Naive thymus-derived CD4-positive, alpha-beta T cell (primary cell): ENCODE measurements around the gene CCSER1. TPM values are rescaled to one million over a fixed set of nuclear protein-coding genes. Genes with fewer than 3 reads are reported as not detected.

Source experiments
- ATAC-seq: fragments of 150-1000 bp; cut with Tn5 transposase; 2 replicates; pipeline ENCODE4 v1.10.0; 2021; ENCODE audit warnings: mild to moderate bottlenecking, moderate library complexity
- CTCF ChIA-PET: fragments of 350-600 bp; sonication (Branson Sonifier 250); formaldehyde crosslinking; loops from one replicate; lab custom pipeline; 2021; ENCODE audit warnings: antibody characterized with exemption; lab: Charles Lee
- POLR2A ChIA-PET: fragments of 350-600 bp; sonication (Branson Sonifier 250); formaldehyde crosslinking; loops from one replicate; lab custom pipeline; 2021; ENCODE audit warnings: antibody characterized with exemption, inconsistent platforms; lab: Charles Lee
- DNase-seq, 9 donors: peaks; one replicate each; pipeline versions ENCODE4 v3.0.0 to v3.0.0-alpha.2; 2020 to 2022; ENCODE audit warnings: mixed read lengths in 1 of 9
- H3K27ac ChIP-seq: one replicate; pipeline ENCODE4 v1.7.0; 2013; ENCODE audit warnings: mild to moderate bottlenecking, low read depth, low read length, moderate library complexity
- H3K27me3 ChIP-seq, 2 donors: one replicate each; pipeline ENCODE4 v1.7.0; 2013; ENCODE audit warnings: low read length in 2 of 2, mild to moderate bottlenecking in 2 of 2, moderate library complexity in 2 of 2; ENCODE audit not compliant: control insufficient read depth in 2 of 2, insufficient read depth in 2 of 2
- H3K36me3 ChIP-seq, 3 experiments: 1 replicate in 2 of 3; 2 replicates in 1 of 3; pipeline ENCODE4 v1.7.0; 2013; ENCODE audit warnings: low read length in 3 of 3, mild to moderate bottlenecking in 3 of 3, moderate library complexity in 1 of 3; ENCODE audit not compliant: insufficient read depth in 3 of 3, control insufficient read depth in 2 of 3
- H3K4me1 ChIP-seq, 2 donors: one replicate each; pipeline ENCODE4 v1.7.0; 2013; ENCODE audit warnings: low read length in 2 of 2, mild to moderate bottlenecking in 2 of 2, moderate library complexity in 1 of 2; ENCODE audit not compliant: control insufficient read depth in 2 of 2, insufficient read depth in 2 of 2
- H3K4me3 ChIP-seq: 2 replicates; pipeline ENCODE4 v1.7.0; 2013; ENCODE audit warnings: mild to moderate bottlenecking, low read length
- H3K9me3 ChIP-seq, 3 experiments: 1 replicate in 2 of 3; 2 replicates in 1 of 3; pipeline ENCODE4 v1.7.0; 2013; ENCODE audit warnings: low read length in 3 of 3; ENCODE audit not compliant: control insufficient read depth in 2 of 3
- H3K27ac Mint-ChIP-seq, 9 donors: one replicate each; pipeline ENCODE4 v1.8.0; 2020 to 2022; ENCODE audit warnings: mixed read lengths in 9 of 9, mild to moderate bottlenecking in 8 of 9, moderate library complexity in 5 of 9, inconsistent platforms in 2 of 9
- H3K27me3 Mint-ChIP-seq, 5 donors: one replicate each; pipeline ENCODE4 v1.8.0; 2021 to 2022; ENCODE audit warnings: mixed read lengths in 5 of 5, mild to moderate bottlenecking in 1 of 5
- H3K36me3 Mint-ChIP-seq, 5 donors: one replicate each; pipeline ENCODE4 v1.8.0; 2020 to 2022; ENCODE audit warnings: mixed read lengths in 5 of 5, mild to moderate bottlenecking in 3 of 5, inconsistent platforms in 1 of 5
- H3K4me1 Mint-ChIP-seq, 7 donors: one replicate each; pipeline ENCODE4 v1.8.0; 2020 to 2022; ENCODE audit warnings: mixed read lengths in 7 of 7, mild to moderate bottlenecking in 3 of 7, inconsistent platforms in 1 of 7
- H3K4me3 Mint-ChIP-seq, 10 donors: one replicate each; pipeline ENCODE4 v1.8.0; 2020 to 2022; ENCODE audit warnings: mild to moderate bottlenecking in 10 of 10, mixed read lengths in 10 of 10, moderate library complexity in 6 of 10, inconsistent platforms in 2 of 10
- H3K9me3 Mint-ChIP-seq, 11 donors: one replicate each; pipeline ENCODE4 v1.8.0; 2020 to 2022; ENCODE audit warnings: mixed read lengths in 11 of 11, mild to moderate bottlenecking in 4 of 11, inconsistent platforms in 1 of 11, moderate library complexity in 1 of 11
- intact Hi-C, 2 donors: fragments of 100-400 bp; cut with micrococcal nuclease; formaldehyde crosslinking; loops; one replicate each; pipeline ENCODE4 v1.15.1; 2023
- polyA plus RNA-seq, 2 donors: library from polyadenylated mRNA; unstranded; fragments of 300-500 nt; fragmentation: Illumina TruSeq; gene quantifications; one replicate each; pipeline ENCODE4 v1.2.3, GENCODE V29; 2021
- total RNA-seq, 6 experiments: library from RNA in 5 of 6; stranded (reverse) in 5 of 6; gene quantifications; 1 replicate in 5 of 6; 2 replicates in 1 of 6; pipeline ENCODE4 v1.2.3 and lab custom pipeline; 2021 to 2026

Gene CCSER1
- total and polyA plus RNA-seq, 7 experiments from 2014 or later = 0.30 to 4.0 (median 1.4) TPM; not detected in 3

DNA sequence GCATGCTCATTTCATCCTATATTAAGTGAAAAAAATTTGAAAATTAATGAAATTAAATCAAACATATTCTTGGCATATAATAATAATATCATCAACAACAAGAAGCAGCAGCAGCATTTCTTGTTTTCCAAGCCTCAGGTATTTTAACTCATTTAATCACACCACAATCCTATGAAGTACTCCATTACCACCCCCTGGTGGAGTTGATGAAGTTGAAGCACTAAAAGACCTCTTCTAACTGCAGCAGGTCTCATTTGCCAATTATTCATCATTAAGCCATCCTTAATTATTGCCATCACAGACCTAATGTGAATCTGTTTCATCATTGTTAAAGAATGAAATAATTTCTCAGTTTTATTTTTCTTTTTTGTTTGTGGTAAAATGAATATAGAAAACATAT, 1375.2 kb downstream of the CCSER1 start:
- Mint-ChIP-seq H3K4me3 (no peak overlapping the region), H3K9me3 (peaks cover 0 to 17% (median 6%) of the 10 kb centered on the region in 11 donors), H3K4me1 (peaks cover 0 to 2% (median 0%) of the 10 kb centered on the region in 7 donors), H3K27ac (no peak overlapping the region), H3K36me3 (no peaks in the 10 kb centered on the region), H3K27me3 (no peaks in the 10 kb centered on the region)
- Histone ChIP-seq H3K27ac (no peak overlapping the region), H3K36me3 (no peaks in the 10 kb centered on the region), H3K27me3 (no peaks in the 10 kb centered on the region), H3K4me3 (no peak overlapping the region), H3K9me3 (no peaks in the 10 kb centered on the region), H3K4me1 (no peaks in the 10 kb centered on the region)
- CTCF ChIA-PET = no interaction called here
- DNase-seq (no peak), ATAC-seq (no peak)
- POLR2A ChIA-PET = no interaction called here
- intact Hi-C loops = no loop called here

DNA sequence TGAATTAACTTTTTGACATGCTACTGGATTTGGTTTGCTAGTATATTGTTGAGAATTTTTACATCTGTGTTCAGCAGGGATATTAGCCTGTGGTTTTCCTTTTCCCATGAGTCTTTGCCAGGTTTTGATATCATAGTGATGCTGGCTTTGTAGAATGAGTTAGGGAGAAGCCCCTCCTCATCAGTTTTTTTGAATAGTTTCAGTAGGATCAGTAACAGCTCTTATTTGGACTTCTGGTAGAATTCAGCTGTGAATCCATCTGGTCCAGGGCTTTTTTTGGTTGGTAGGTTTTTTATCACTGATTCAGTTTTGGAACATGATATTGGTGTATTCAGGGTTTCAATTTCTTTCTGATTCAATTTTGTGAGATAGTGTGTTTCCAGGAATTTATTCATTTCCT, 1386.1 kb downstream of the CCSER1 start:
- H3K4me1 ChIP-seq = no peaks in the 10 kb centered on the region
- no peaks in the 10 kb centered on the region for H3K9me3 ChIP-seq
- POLR2A ChIA-PET = no interaction called here
- no peak overlapping the region for H3K4me3 ChIP-seq
- intact Hi-C loops = no loop called here
- no peak for ATAC-seq
- no peaks in the 10 kb centered on the region for H3K27me3 ChIP-seq
- Mint-ChIP-seq H3K4me3 (no peak overlapping the region), H3K27ac (no peak overlapping the region), H3K9me3 (peaks cover 2 to 39% (median 16%) of the 10 kb centered on the region in 11 donors), H3K4me1 (no peaks in the 10 kb centered on the region), H3K27me3 (no peaks in the 10 kb centered on the region), H3K36me3 (peaks cover 0 to 4% (median 0%) of the 10 kb centered on the region in 5 donors)
- no peak overlapping the region for H3K27ac ChIP-seq
- CTCF ChIA-PET = no interaction called here
- no peaks in the 10 kb centered on the region for H3K36me3 ChIP-seq
- DNase-seq = no peak

DNA sequence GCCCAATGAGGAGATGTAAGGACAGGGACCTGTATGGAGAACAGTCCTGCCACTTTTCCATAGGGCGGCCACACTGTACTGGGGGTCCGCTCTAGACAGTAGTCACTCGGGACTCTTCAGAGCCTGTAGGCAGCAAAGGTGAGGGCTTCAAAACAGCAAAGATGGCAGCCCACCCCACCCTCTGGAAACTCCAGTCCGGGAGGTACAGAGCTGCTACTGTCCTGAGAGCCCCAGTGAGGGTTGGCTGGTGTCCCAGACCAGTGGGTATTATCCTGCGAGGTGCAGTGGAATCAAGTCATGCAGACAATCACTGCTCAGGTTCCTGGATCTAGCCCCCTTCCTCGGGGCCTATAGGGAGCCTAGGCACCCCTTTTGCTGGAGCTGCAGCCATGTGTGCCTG, 1392.0 kb downstream of the CCSER1 start:
- Mint-ChIP-seq H3K27ac (no peak overlapping the region), H3K9me3 (peaks cover 2 to 30% (median 16%) of the 10 kb centered on the region in 11 donors), H3K4me1 (no peaks in the 10 kb centered on the region), H3K4me3 (no peak overlapping the region), H3K27me3 (no peaks in the 10 kb centered on the region), H3K36me3 (peaks cover 0 to 4% (median 0%) of the 10 kb centered on the region in 5 donors)
- intact Hi-C loops = no loop called here
- ChIA-PET POLR2A (no interaction called here), CTCF (no interaction called here)
- Histone ChIP-seq H3K36me3 (no peaks in the 10 kb centered on the region), H3K27ac (no peak overlapping the region), H3K9me3 (no peaks in the 10 kb centered on the region), H3K4me3 (no peak overlapping the region), H3K27me3 (no peaks in the 10 kb centered on the region), H3K4me1 (no peaks in the 10 kb centered on the region)
- no peak for ATAC-seq
- DNase-seq = no peak

DNA sequence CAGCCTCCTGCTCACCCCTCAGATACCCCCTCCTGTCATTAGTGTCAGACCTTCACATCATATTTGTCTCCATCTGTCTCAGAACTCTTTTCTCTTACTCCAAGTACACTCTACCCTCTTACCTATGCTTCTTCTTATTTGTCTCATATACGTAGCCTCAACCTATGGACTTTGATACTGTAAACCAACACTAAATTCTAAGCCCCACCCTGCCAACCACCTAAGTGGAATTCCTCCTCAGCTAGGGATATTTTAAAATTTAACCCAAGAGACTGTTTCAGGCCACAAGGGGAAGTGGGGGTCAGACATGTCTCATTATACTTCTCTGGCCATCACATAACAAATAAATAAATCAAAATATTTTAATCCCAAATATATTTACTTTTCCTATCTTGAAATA, 1398.4 kb downstream of the CCSER1 start:
- no peaks in the 10 kb centered on the region for H3K36me3 ChIP-seq
- intact Hi-C loops = no loop called here
- no peak overlapping the region for H3K4me3 ChIP-seq
- H3K4me1 Mint-ChIP-seq = no peaks in the 10 kb centered on the region
- DNase-seq (no peak), ATAC-seq (no peak)
- H3K27me3 Mint-ChIP-seq = no peaks in the 10 kb centered on the region
- H3K4me1 ChIP-seq = no peaks in the 10 kb centered on the region
- no peak overlapping the region for H3K27ac ChIP-seq
- ChIA-PET CTCF (no interaction called here), POLR2A (no interaction called here)
- H3K36me3 Mint-ChIP-seq = peaks cover 0 to 4% (median 0%) of the 10 kb centered on the region in 5 donors
- peaks cover 4 to 22% (median 11%) of the 10 kb centered on the region in 11 donors for H3K9me3 Mint-ChIP-seq
- no peaks in the 10 kb centered on the region for H3K27me3 ChIP-seq
- H3K9me3 ChIP-seq = no peaks in the 10 kb centered on the region
- no peak overlapping the region for H3K27ac Mint-ChIP-seq
- H3K4me3 Mint-ChIP-seq = no peak overlapping the region

DNA sequence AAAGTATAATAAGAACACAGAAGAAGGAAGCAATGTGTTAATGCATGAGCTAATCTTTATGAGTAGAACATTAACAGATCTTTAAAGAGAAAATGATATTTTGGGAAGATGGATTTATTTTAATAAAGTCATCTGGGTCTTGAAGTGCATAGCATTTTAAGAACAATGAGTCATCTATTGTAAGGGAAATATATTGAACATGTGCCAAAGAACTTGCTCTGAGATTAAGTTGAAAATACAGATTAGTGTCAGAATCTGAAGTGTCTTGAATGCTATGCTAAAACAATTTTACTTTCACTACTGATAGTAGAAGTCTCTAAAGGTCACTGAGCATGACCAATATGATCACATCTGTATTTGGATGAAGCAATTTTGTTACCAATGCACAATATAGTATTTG, 1399.9 kb downstream of the CCSER1 start:
- CTCF ChIA-PET = no interaction called here
- Mint-ChIP-seq H3K36me3 (peaks cover 0 to 4% (median 0%) of the 10 kb centered on the region in 5 donors), H3K4me3 (no peak overlapping the region), H3K27ac (no peak overlapping the region), H3K4me1 (no peaks in the 10 kb centered on the region), H3K27me3 (no peaks in the 10 kb centered on the region), H3K9me3 (peaks cover 2 to 21% (median 9%) of the 10 kb centered on the region in 11 donors)
- intact Hi-C loops = no loop called here
- no peaks in the 10 kb centered on the region for H3K9me3 ChIP-seq
- no peak overlapping the region for H3K4me3 ChIP-seq
- no peak for DNase-seq
- POLR2A ChIA-PET = no interaction called here
- H3K27me3 ChIP-seq = no peaks in the 10 kb centered on the region
- no peaks in the 10 kb centered on the region for H3K4me1 ChIP-seq
- no peak for ATAC-seq
- no peak overlapping the region for H3K27ac ChIP-seq
- H3K36me3 ChIP-seq = no peaks in the 10 kb centered on the region

DNA sequence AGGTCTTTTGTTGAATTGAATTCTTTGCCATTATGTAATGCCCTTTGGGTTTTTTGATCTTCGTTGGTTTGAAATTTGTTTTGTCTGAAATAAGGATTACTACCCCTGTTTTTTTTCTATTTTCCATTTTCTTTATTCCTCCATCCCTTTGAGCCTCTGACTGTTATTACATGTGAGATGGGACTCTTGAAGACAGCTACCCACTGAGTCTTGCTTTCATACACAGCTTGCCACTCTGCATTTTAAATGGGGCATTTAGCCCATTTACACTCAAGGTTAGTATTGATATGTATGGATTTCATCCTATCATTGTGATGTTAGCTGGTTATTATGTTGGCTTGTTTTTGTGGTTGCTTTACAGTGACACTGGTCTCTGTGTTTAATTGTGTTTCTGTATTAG, 1440.4 kb downstream of the CCSER1 start:
- H3K9me3 Mint-ChIP-seq = peaks cover 3 to 47% (median 22%) of the 10 kb centered on the region in 11 donors
- ATAC-seq = no peak

DNA sequence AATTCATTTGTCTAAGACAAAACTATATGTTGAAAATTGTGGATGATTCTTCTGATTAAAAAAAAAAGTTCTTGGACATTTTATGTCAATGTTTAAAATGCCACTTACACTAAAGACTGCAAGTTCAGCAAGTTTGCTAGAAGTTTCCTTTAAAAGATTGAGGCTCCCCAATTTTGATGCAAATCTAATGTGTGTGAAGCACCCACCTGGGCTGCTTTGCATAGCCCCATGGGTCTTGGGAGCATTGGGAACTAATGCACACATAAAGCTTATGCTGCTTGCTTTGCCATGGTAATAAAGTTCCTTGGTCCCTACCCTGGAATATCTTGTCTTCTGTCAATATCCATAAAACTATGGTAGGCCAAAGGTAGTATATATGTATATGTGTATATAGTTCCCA, 1450.7 kb downstream of the CCSER1 start:
- Mint-ChIP-seq H3K9me3 (peaks cover 0 to 8% (median 0%) of the 10 kb centered on the region in 11 donors), H3K27me3 (no peaks in the 10 kb centered on the region), H3K27ac (no peak overlapping the region), H3K4me1 (no peaks in the 10 kb centered on the region), H3K4me3 (no peak overlapping the region), H3K36me3 (no peaks in the 10 kb centered on the region)
- POLR2A ChIA-PET = no interaction called here
- Histone ChIP-seq H3K9me3 (peaks cover 0 to 3% (median 0%) of the 10 kb centered on the region in 3 experiments), H3K4me3 (no peak overlapping the region), H3K27ac (no peak overlapping the region), H3K36me3 (no peaks in the 10 kb centered on the region), H3K4me1 (no peaks in the 10 kb centered on the region), H3K27me3 (no peaks in the 10 kb centered on the region)
- intact Hi-C loops = no loop called here
- ATAC-seq (no peak), DNase-seq (no peak)
- CTCF ChIA-PET = no interaction called here

More for the DNA sequence above, 1440.4 kb downstream of the CCSER1 start:
- no peak overlapping the region for H3K4me3 Mint-ChIP-seq
- DNase-seq = no peak
- no peaks in the 10 kb centered on the region for H3K36me3 Mint-ChIP-seq
- H3K27ac Mint-ChIP-seq = no peak overlapping the region
- POLR2A ChIA-PET = no interaction called here
- Histone ChIP-seq H3K4me3 (no peak overlapping the region), H3K27ac (no peak overlapping the region), H3K9me3 (no peaks in the 10 kb centered on the region), H3K4me1 (no peaks in the 10 kb centered on the region), H3K36me3 (no peaks in the 10 kb centered on the region), H3K27me3 (no peaks in the 10 kb centered on the region)
- H3K27me3 Mint-ChIP-seq = no peaks in the 10 kb centered on the region
- intact Hi-C loops = no loop called here
- H3K4me1 Mint-ChIP-seq = no peaks in the 10 kb centered on the region
- CTCF ChIA-PET = no interaction called here
